Adipocyte (in vitro differentiated cells): Measurements from ENCODE around the gene MTFR1L.
A peak's percentile ranks its signal among the peaks of the same experiment; 100 is the strongest.

Experiments used
- DNase-seq: peaks from one replicate; pipeline ENCODE4 v3.0.0-alpha.2; 2015; ENCODE audit warnings: low read depth
- H3K27me3 ChIP-seq: replicated peaks from 2 replicates; pipeline ENCODE4 v1.7.0; 2013; ENCODE audit warnings: mild to moderate bottlenecking, low read length, moderate library complexity; ENCODE audit not compliant: control insufficient read depth, insufficient read depth
- H3K36me3 ChIP-seq: 2 replicates; pipeline ENCODE4 v1.7.0; 2013; ENCODE audit warnings: low read length, mild to moderate bottlenecking, moderate library complexity; ENCODE audit not compliant: control insufficient read depth, insufficient read depth, severe bottlenecking
- H3K4me1 ChIP-seq: 2 replicates; pipeline ENCODE4 v1.7.0; 2013; ENCODE audit warnings: mild to moderate bottlenecking, low read length, moderate library complexity; ENCODE audit not compliant: control insufficient read depth, insufficient read depth
- H3K4me3 ChIP-seq: 2 replicates; pipeline ENCODE4 v1.7.0; 2013; ENCODE audit warnings: mild to moderate bottlenecking, low read length, moderate library complexity
- H3K9ac ChIP-seq: 2 replicates; pipeline ENCODE4 v1.7.0; 2013; ENCODE audit warnings: mild to moderate bottlenecking, low read length, moderate library complexity
- H3K9me3 ChIP-seq: 2 replicates; pipeline ENCODE4 v1.7.0; 2013; ENCODE audit warnings: mild to moderate bottlenecking, low read length, moderate library complexity; ENCODE audit not compliant: control insufficient read depth

MTFR1L gene

GRCh38 chr1:25794325-25794724 is 25.4 kb upstream of the MTFR1L start:
- DNase-seq: no peak
- peaks cover 2% of the 10 kb centered on the region for H3K36me3 ChIP-seq

GRCh38 chr1:25795211-25795610 is 24.5 kb upstream of the MTFR1L start:
- peak; percentile 39 for DNase-seq
- Histone ChIP-seq H3K36me3 (no peaks in the 10 kb centered on the region), H3K9ac (no peak overlapping the region), H3K9me3 (no peaks in the 10 kb centered on the region), H3K4me3 (no peak overlapping the region), H3K27me3 (no peaks in the 10 kb centered on the region), H3K4me1 (peaks cover 14% of the 10 kb centered on the region)

More at GRCh38 chr1:25794325-25794724, 25.4 kb upstream of the MTFR1L start:
- Histone ChIP-seq H3K9ac (no peak overlapping the region), H3K9me3 (no peaks in the 10 kb centered on the region), H3K4me3 (no peak overlapping the region), H3K27me3 (no peaks in the 10 kb centered on the region), H3K4me1 (peaks cover 14% of the 10 kb centered on the region)

- peaks cover 20% of the 10 kb centered on the region for H3K4me1 ChIP-seq
- no peaks in the 10 kb centered on the region for H3K27me3 ChIP-seq
- no peaks in the 10 kb centered on the region for H3K9me3 ChIP-seq
- DNase-seq: no peak
- no peaks in the 10 kb centered on the region for H3K36me3 ChIP-seq
- H3K4me3 ChIP-seq: no peak overlapping the region
- H3K9ac ChIP-seq: no peak overlapping the region
Measured at GRCh38 chr1:25795946-25796810, 23.6 kb upstream of the MTFR1L start.

GRCh38 chr1:25796811-25797458 is 22.8 kb upstream of the MTFR1L start:
- no peaks in the 10 kb centered on the region for H3K27me3 ChIP-seq
- H3K4me1 ChIP-seq: peaks cover 21% of the 10 kb centered on the region
- DNase-seq: peak; percentile 91

GRCh38 chr1:25797939-25798338 is 21.8 kb upstream of the MTFR1L start:
- no peak for DNase-seq
- Histone ChIP-seq H3K36me3 (no peaks in the 10 kb centered on the region), H3K4me1 (peaks cover 24% of the 10 kb centered on the region), H3K9ac (no peak overlapping the region), H3K9me3 (no peaks in the 10 kb centered on the region), H3K27me3 (no peaks in the 10 kb centered on the region), H3K4me3 (no peak overlapping the region)

More at GRCh38 chr1:25796811-25797458, 22.8 kb upstream of the MTFR1L start:
- no peak overlapping the region for H3K9ac ChIP-seq
- no peaks in the 10 kb centered on the region for H3K36me3 ChIP-seq
- no peak overlapping the region for H3K4me3 ChIP-seq
- H3K9me3 ChIP-seq: no peaks in the 10 kb centered on the region

GRCh38 chr1:25798666-25799351 is 20.9 kb upstream of the MTFR1L start:
- Histone ChIP-seq H3K9ac (no peak overlapping the region), H3K4me1 (peaks cover 26% of the 10 kb centered on the region), H3K4me3 (no peak overlapping the region)

GRCh38 chr1:25799352-25799934 is 20.3 kb upstream of the MTFR1L start:
- Histone ChIP-seq H3K27me3 (no peaks in the 10 kb centered on the region), H3K4me3 (peak overlapping the region; percentile 78), H3K9ac (peak overlapping the region; percentile 85), H3K9me3 (no peaks in the 10 kb centered on the region), H3K4me1 (peaks cover 25% of the 10 kb centered on the region), H3K36me3 (no peaks in the 10 kb centered on the region)
- no peak for DNase-seq

More at GRCh38 chr1:25798666-25799351, 20.9 kb upstream of the MTFR1L start:
- no peak for DNase-seq
- Histone ChIP-seq H3K9me3 (no peaks in the 10 kb centered on the region), H3K36me3 (no peaks in the 10 kb centered on the region), H3K27me3 (no peaks in the 10 kb centered on the region)

- Histone ChIP-seq H3K27me3 (no peaks in the 10 kb centered on the region), H3K4me1 (peaks cover 28% of the 10 kb centered on the region), H3K4me3 (peak within 1 kb of the TSS; percentile 88), H3K9ac (peak within 1 kb of the TSS; percentile 87), H3K36me3 (no peaks in the 10 kb centered on the region), H3K9me3 (no peaks in the 10 kb centered on the region)
- peak; percentile 75 for DNase-seq
Measured at GRCh38 chr1:25799935-25800702, 19.6 kb upstream of the MTFR1L start, which contains the start of gene SELENON. TSS of gene SELENON (plus strand) at chr1:25800193. CDS start at chr1:25800231, 38 bp downstream.

GRCh38 chr1:25800703-25801377 is 18.9 kb upstream of the MTFR1L start:
- DNase-seq: peak; percentile 24
- H3K9ac ChIP-seq: peak overlapping the region; percentile 87
- peak overlapping the region; percentile 88 for H3K4me3 ChIP-seq
- no peaks in the 10 kb centered on the region for H3K27me3 ChIP-seq
- H3K9me3 ChIP-seq: no peaks in the 10 kb centered on the region
- H3K36me3 ChIP-seq: no peaks in the 10 kb centered on the region
- H3K4me1 ChIP-seq: peaks cover 35% of the 10 kb centered on the region

- peaks cover 4% of the 10 kb centered on the region for H3K36me3 ChIP-seq
- H3K9ac ChIP-seq: no peak overlapping the region
- DNase-seq: no peak
- peaks cover 50% of the 10 kb centered on the region for H3K4me1 ChIP-seq
- H3K27me3 ChIP-seq: no peaks in the 10 kb centered on the region
- no peaks in the 10 kb centered on the region for H3K9me3 ChIP-seq
- no peak overlapping the region for H3K4me3 ChIP-seq
Measured at GRCh38 chr1:25802915-25803314, 16.8 kb upstream of the MTFR1L start.
